NCI-H187 (cell line): ENCODE results near the gene RPL41.
"Not testable (repeated sequence)": the region's sequence is repeated elsewhere in the genome, so short reads cannot be mapped to it uniquely, and the experiment has no call there.

Source experiments
- DNase-seq, 2 experiments: peaks; one replicate each; lab custom pipeline; 2025; lab: John Stamatoyannopoulos, UW

RPL41 gene

GRCh38 chr12:56154818-56155217 lies 38.4 kb downstream of the RPL41 start:
- no peak for DNase-seq

GRCh38 chr12:56155256-56155845 lies 38.9 kb downstream of the RPL41 start:
- no peak for DNase-seq

GRCh38 chr12:56156464-56157200 lies 40.2 kb downstream of the RPL41 start:
- DNase-seq = not testable (repeated sequence)

- peak; percentile 78 to 82 for DNase-seq
Observed at GRCh38 chr12:56157201-56158028, 41.0 kb downstream of the RPL41 start.

GRCh38 chr12:56158029-56158925 lies 41.8 kb downstream of the RPL41 start, which contains the start of gene MYL6:
Gene MYL6, plus strand, starts transcription at chr12:56158359. Its CDS starts 43 bp downstream, at chr12:56158402.
- peak; percentile 83 to 97 for DNase-seq

- DNase-seq = no peak
Observed at GRCh38 chr12:56158926-56159461, 42.6 kb downstream of the RPL41 start.

- DNase-seq = no peak
Observed at GRCh38 chr12:56159482-56160192, 43.2 kb downstream of the RPL41 start.

GRCh38 chr12:56160193-56160763 lies 43.8 kb downstream of the RPL41 start:
- DNase-seq = no peak

GRCh38 chr12:56160894-56161689 lies 44.7 kb downstream of the RPL41 start:
- DNase-seq = no peak

GRCh38 chr12:56161690-56162351 lies 45.4 kb downstream of the RPL41 start:
- DNase-seq = no peak

- DNase-seq = no peak
Observed at GRCh38 chr12:56162468-56163290, 46.2 kb downstream of the RPL41 start.

GRCh38 chr12:56163533-56164344 lies 47.3 kb downstream of the RPL41 start:
- no peak for DNase-seq

- no peak for DNase-seq
Observed at GRCh38 chr12:56164345-56164729, 47.9 kb downstream of the RPL41 start.

- no peak for DNase-seq
Observed at GRCh38 chr12:56165369-56165768, 48.9 kb downstream of the RPL41 start.
